Panc1 (cell line): ENCODE measurements around the gene INPP4B. TPM values are rescaled to one million over a fixed set of nuclear protein-coding genes. Genes with fewer than 3 reads are reported as not detected.

Experiments used
- ATAC-seq: fragments of 200-7000 bp; cut with Tn5 transposase; 2 replicates; pipeline ENCODE4 v1.9.1; 2020; ENCODE audit warnings: mild to moderate bottlenecking, moderate library complexity
- BruUV-seq: library from RNA; stranded (reverse); fragments of 400-500 nt; replicated peaks from 2 replicates; lab custom pipeline; 2021; lab: Mats Ljungman, UMichigan
- CTCF ChIA-PET: fragments of 300-600 bp; sonication (Branson Sonifier 250); formaldehyde crosslinking; loops from one replicate; lab custom pipeline; 2022; ENCODE audit warnings: antibody characterized with exemption; lab: Charles Lee
- POLR2A ChIA-PET: fragments of 300-600 bp; sonication (Branson Sonifier 250); formaldehyde crosslinking; loops from one replicate; lab custom pipeline; 2022; ENCODE audit warnings: antibody characterized with exemption; lab: Charles Lee
- DNase-seq: peaks from one replicate; pipeline ENCODE4 v3.0.0-alpha.2; 2010; ENCODE audit warnings: low read depth, low spot score
- H3K27ac ChIP-seq: 2 replicates; pipeline ENCODE4 v1.5.1; 2011; ENCODE audit warnings: mild to moderate bottlenecking, low read length, inconsistent platforms
- H3K27me3 ChIP-seq: fragments of 200-500 bp; sonication (Bioruptor generic); 2 replicates; pipeline ENCODE4 v1.6.0; 2014; ENCODE audit warnings: low read length, inconsistent platforms; ENCODE audit not compliant: control insufficient read depth, insufficient read depth
- H3K36me3 ChIP-seq: fragments of 200-500 bp; sonication (Bioruptor generic); 2 replicates; pipeline ENCODE4 v1.5.1; 2014; ENCODE audit warnings: inconsistent platforms, mild to moderate bottlenecking, low read length, moderate library complexity; ENCODE audit not compliant: control insufficient read depth, insufficient read depth
- H3K4me1 ChIP-seq: 2 replicates; pipeline ENCODE4 v1.5.1; 2011; ENCODE audit warnings: inconsistent platforms, mild to moderate bottlenecking, low read length, moderate library complexity; ENCODE audit not compliant: control insufficient read depth, insufficient read depth
- H3K4me3 ChIP-seq, 2 experiments: 2 replicates each; pipeline ENCODE4 v1.5.1; 2011 to 2012; ENCODE audit warnings: low read depth in 2 of 2, low read length in 2 of 2, mild to moderate bottlenecking in 2 of 2, inconsistent platforms in 1 of 2, moderate library complexity in 1 of 2
- H3K9me3 ChIP-seq: fragments of 200-500 bp; sonication (Bioruptor generic); 2 replicates; pipeline ENCODE4 v1.5.1; 2014; ENCODE audit warnings: low read depth, mild to moderate bottlenecking, inconsistent platforms, low read length, moderate library complexity; ENCODE audit not compliant: control insufficient read depth, insufficient read depth
- CTCF ChIP-seq: fragments of 450-650 bp; IDR thresholded peaks from 2 replicates; pipeline ENCODE4 v1.5.1; 2017; ENCODE audit warnings: mild to moderate bottlenecking
- POLR2AphosphoS5 ChIP-seq: IDR thresholded peaks from 2 replicates; pipeline ENCODE4 v1.6.1; 2012; ENCODE audit warnings: mild to moderate bottlenecking, low read depth, low read length, moderate library complexity
- REST ChIP-seq, 2 experiments: IDR thresholded peaks; 2 replicates each; pipeline ENCODE4 v1.6.1; 2011 to 2012; ENCODE audit warnings: low read depth in 2 of 2, control low read depth in 1 of 2, low read length in 1 of 2, mild to moderate bottlenecking in 1 of 2, moderate library complexity in 1 of 2; ENCODE audit not compliant: insufficient read depth in 1 of 2
- SIN3A ChIP-seq: IDR thresholded peaks from 2 replicates; pipeline ENCODE4 v1.6.1; 2012; ENCODE audit warnings: low read depth, mild to moderate bottlenecking, low read length, moderate library complexity, borderline replicate concordance; ENCODE audit not compliant: insufficient read depth
- TCF7L2 ChIP-seq: IDR thresholded peaks from 2 replicates; pipeline ENCODE4 v1.6.1; 2011; ENCODE audit warnings: mild to moderate bottlenecking, low read depth, low read length, inconsistent platforms
- in situ Hi-C: cut with HindIII; loops from 2 replicates; pipeline ENCODE4 v1.10.0; 2016; ENCODE audit warnings: low sequenced_read_pairs, low pct_unique_long_range_greater_than_20kb
- intact Hi-C: fragments of 100-400 bp; cut with micrococcal nuclease; formaldehyde crosslinking; loops from one replicate; pipeline ENCODE4 v1.10.0; 2022; ENCODE audit not compliant: unreplicated experiment
- total RNA-seq: library from RNA; stranded (reverse); gene quantifications from one replicate; pipeline ENCODE4 v1.2.1, GENCODE V29; 2021; ENCODE audit not compliant: unreplicated experiment

INPP4B gene
- total RNA-seq, 1 experiment from 2014 or later = 4.5 TPM

GRCh38 chr4:142715727-142716126 lies 130.4 kb downstream of the INPP4B start:
- ChIA-PET CTCF (no interaction called here), POLR2A (no interaction called here)
- no peak overlapping the region for H3K27ac ChIP-seq
- no peaks in the 10 kb centered on the region for H3K27me3 ChIP-seq
- ATAC-seq = no peak
- DNase-seq = no peak
- BruUV-seq = no TSS peak
- no peak overlapping the region for H3K4me3 ChIP-seq
- no peak for TF ChIP-seq SIN3A
- no peak for TF ChIP-seq POLR2AphosphoS5
- TF ChIP-seq TCF7L2 = no peak
- TF ChIP-seq REST (IDR thresholded peaks at IDR 0.05; ENCODE audit: insufficient read depth in 1 of 2, low read depth in 2 of 2, low read length in 1 of 2) = no peak
- TF ChIP-seq CTCF = no peak
- in situ Hi-C loops (no loop called here), intact Hi-C loops (loop anchor here (10.0 kb wide), 1 partner anchor 591 kb away; no protein-coding TSS in a partner anchor)
- no peaks in the 10 kb centered on the region for H3K4me1 ChIP-seq
- H3K36me3 ChIP-seq = no peaks in the 10 kb centered on the region
- no peaks in the 10 kb centered on the region for H3K9me3 ChIP-seq

- Histone ChIP-seq H3K4me3 (no peak overlapping the region), H3K36me3 (no peaks in the 10 kb centered on the region), H3K27me3 (no peaks in the 10 kb centered on the region), H3K9me3 (no peaks in the 10 kb centered on the region), H3K4me1 (no peaks in the 10 kb centered on the region), H3K27ac (no peak overlapping the region)
- DNase-seq = no peak
- in situ Hi-C loops = no loop called here
- intact Hi-C loops = loop anchor here (10.0 kb wide), 1 partner anchor 589 kb away; no protein-coding TSS in a partner anchor
- TF ChIP-seq TCF7L2 = no peak
- no peak for TF ChIP-seq SIN3A
- no peak for TF ChIP-seq POLR2AphosphoS5
- no peak for TF ChIP-seq CTCF
- TF ChIP-seq REST (IDR thresholded peaks at IDR 0.05; ENCODE audit: insufficient read depth in 1 of 2, low read depth in 2 of 2, low read length in 1 of 2) = no peak
- ChIA-PET CTCF (no interaction called here), POLR2A (no interaction called here)
- ATAC-seq = no peak
- BruUV-seq = no TSS peak
Observed at GRCh38 chr4:142713282-142714030, 132.6 kb downstream of the INPP4B start.
